H9 (cell line): ENCODE measurements around the gene QRICH2. TPM values are rescaled to one million over a fixed set of nuclear protein-coding genes. Genes with fewer than 3 reads are reported as not detected.

Experiments used
- DNase-seq: peaks from one replicate; pipeline ENCODE4 v3.0.0-alpha.2; 2017
- H2AFZ ChIP-seq: one replicate; pipeline ENCODE4 v1.6.1; 2013; ENCODE audit warnings: mild to moderate bottlenecking, low read length, control low read depth, moderate library complexity
- H2AK5ac ChIP-seq: 2 replicates; pipeline ENCODE4 v1.6.1; 2013; ENCODE audit warnings: low read length, control low read depth, mixed read lengths; ENCODE audit not compliant: insufficient read length
- H2BK120ac ChIP-seq: one replicate; pipeline ENCODE4 v1.6.1; 2013; ENCODE audit warnings: low read depth, mild to moderate bottlenecking, low read length, control low read depth, inconsistent platforms; ENCODE audit not compliant: poor library complexity, severe bottlenecking
- H2BK12ac ChIP-seq: 2 replicates; pipeline ENCODE4 v1.6.1; 2013; ENCODE audit warnings: low read length, control low read depth, mixed read lengths, low read depth; ENCODE audit not compliant: insufficient read length
- H2BK15ac ChIP-seq: 2 replicates; pipeline ENCODE4 v1.6.1; 2013; ENCODE audit warnings: low read depth, low read length, control low read depth
- H2BK20ac ChIP-seq: one replicate; pipeline ENCODE4 v1.6.1; 2013; ENCODE audit warnings: low read depth, mild to moderate bottlenecking, low read length, control low read depth, inconsistent platforms; ENCODE audit not compliant: poor library complexity, severe bottlenecking
- H2BK5ac ChIP-seq: 2 replicates; pipeline ENCODE4 v1.6.1; 2013; ENCODE audit warnings: low read length, control low read depth, mixed read lengths; ENCODE audit not compliant: insufficient read length
- H3K14ac ChIP-seq: 2 replicates; pipeline ENCODE4 v1.6.1; 2013; ENCODE audit warnings: low read length, control low read depth; ENCODE audit not compliant: insufficient read depth
- H3K18ac ChIP-seq: 2 replicates; pipeline ENCODE4 v1.6.1; 2013; ENCODE audit warnings: low read depth, mild to moderate bottlenecking, mixed read lengths, low read length, control low read depth; ENCODE audit not compliant: insufficient read length
- H3K23ac ChIP-seq: 2 replicates; pipeline ENCODE4 v1.6.1; 2013; ENCODE audit warnings: low read length, control low read depth, mixed read lengths, low read depth; ENCODE audit not compliant: insufficient read length
- H3K23me2 ChIP-seq: 2 replicates; pipeline ENCODE4 v1.6.1; 2013; ENCODE audit warnings: low read depth, mild to moderate bottlenecking, mixed read lengths, low read length, control low read depth; ENCODE audit not compliant: insufficient read length, poor library complexity, severe bottlenecking
- H3K27ac ChIP-seq: 2 replicates; pipeline ENCODE4 v1.5.1; 2013; ENCODE audit warnings: low read length, control low read depth, mixed read lengths, low read depth; ENCODE audit not compliant: insufficient read length
- H3K27me3 ChIP-seq: 2 replicates; pipeline ENCODE4 v1.6.1; 2013; ENCODE audit warnings: low read length, control low read depth, inconsistent platforms; ENCODE audit not compliant: insufficient read depth
- H3K4ac ChIP-seq: 2 replicates; pipeline ENCODE4 v1.6.1; 2013; ENCODE audit warnings: low read depth, mild to moderate bottlenecking, control low read depth, inconsistent platforms, low read length, moderate library complexity
- H3K4me1 ChIP-seq: 2 replicates; pipeline ENCODE4 v1.6.1; 2013; ENCODE audit warnings: low read length, control low read depth, inconsistent platforms; ENCODE audit not compliant: insufficient read depth
- H3K4me2 ChIP-seq: 2 replicates; pipeline ENCODE4 v1.6.1; 2013; ENCODE audit warnings: low read length, control low read depth, mixed read lengths; ENCODE audit not compliant: insufficient read length, insufficient read depth
- H3K56ac ChIP-seq: 2 replicates; pipeline ENCODE4 v1.6.1; 2013; ENCODE audit warnings: low read depth, mild to moderate bottlenecking, mixed read lengths, low read length, control low read depth; ENCODE audit not compliant: insufficient read length
- H3K79me1 ChIP-seq: 2 replicates; pipeline ENCODE4 v1.6.1; 2013; ENCODE audit warnings: low read depth, mild to moderate bottlenecking, moderate library complexity, low read length, control low read depth, inconsistent platforms; ENCODE audit not compliant: insufficient read depth, poor library complexity, severe bottlenecking
- H3K79me2 ChIP-seq: 2 replicates; pipeline ENCODE4 v1.6.1; 2013; ENCODE audit warnings: low read length, control low read depth, inconsistent platforms; ENCODE audit not compliant: insufficient read depth
- H3K9ac ChIP-seq: 2 replicates; pipeline ENCODE4 v1.6.1; 2013; ENCODE audit warnings: low read length, control low read depth, mixed read lengths; ENCODE audit not compliant: insufficient read length; ENCODE audit errors: extremely low read depth
- H3K9me3 ChIP-seq: one replicate; pipeline ENCODE4 v1.6.1; 2013; ENCODE audit warnings: low read depth, low read length, inconsistent platforms; ENCODE audit not compliant: control insufficient read depth
- H3T11ph ChIP-seq: one replicate; pipeline ENCODE4 v1.6.1; 2013; ENCODE audit warnings: mild to moderate bottlenecking, low read length, control low read depth, inconsistent platforms
- H4K20me1 ChIP-seq: one replicate; pipeline ENCODE4 v1.6.1; 2013; ENCODE audit not compliant: control insufficient read depth, insufficient read length, insufficient read depth
- H4K5ac ChIP-seq: 2 replicates; pipeline ENCODE4 v1.6.1; 2013; ENCODE audit warnings: low read depth, mild to moderate bottlenecking, mixed read lengths, low read length, control low read depth; ENCODE audit not compliant: insufficient read length
- H4K8ac ChIP-seq: replicated peaks from 2 replicates; pipeline ENCODE4 v1.6.1; 2013; ENCODE audit warnings: low read length, control low read depth, mixed read lengths, low read depth; ENCODE audit not compliant: insufficient read length
- H4K91ac ChIP-seq: 2 replicates; pipeline ENCODE4 v1.6.1; 2013; ENCODE audit warnings: low read depth, mild to moderate bottlenecking, moderate library complexity, mixed read lengths, low read length, control low read depth; ENCODE audit not compliant: insufficient read length
- H3K27ac Mint-ChIP-seq, 3 experiments: 2 replicates in 2 of 3; 3 replicates in 1 of 3; pipeline ENCODE4 v1.8.0; 2020 to 2021; ENCODE audit warnings: mixed read lengths in 3 of 3, mild to moderate bottlenecking in 1 of 3, moderate library complexity in 1 of 3
- H3K27me3 Mint-ChIP-seq: 2 replicates; pipeline ENCODE4 v1.8.0; 2021; ENCODE audit warnings: low read depth, mild to moderate bottlenecking, moderate library complexity, mixed read lengths
- H3K36me3 Mint-ChIP-seq, 3 experiments: 2 replicates in 2 of 3; 3 replicates in 1 of 3; pipeline ENCODE4 v1.8.0; 2020 to 2021; ENCODE audit warnings: low read depth in 3 of 3, mixed read lengths in 3 of 3; ENCODE audit not compliant: insufficient read depth in 1 of 3
- H3K4me1 Mint-ChIP-seq, 2 experiments: 2 replicates each; pipeline ENCODE4 v1.8.0; 2020; ENCODE audit warnings: mixed read lengths in 2 of 2
- H3K4me3 Mint-ChIP-seq, 2 experiments: 2 replicates in 1 of 2; 3 replicates in 1 of 2; pipeline ENCODE4 v1.8.0; 2020 to 2021; ENCODE audit warnings: mild to moderate bottlenecking in 2 of 2, mixed read lengths in 2 of 2, moderate library complexity in 1 of 2
- H3K9me3 Mint-ChIP-seq, 2 experiments: 2 replicates in 1 of 2; 3 replicates in 1 of 2; pipeline ENCODE4 v1.8.0; 2020; ENCODE audit warnings: mild to moderate bottlenecking in 2 of 2, mixed read lengths in 2 of 2, moderate library complexity in 1 of 2
- CTCF ChIP-seq: fragments of 200-600 bp; sonication (generic); conservative IDR thresholded peaks from 3 replicates; pipeline ENCODE4 v1.8.0; 2021; ENCODE audit warnings: antibody characterized with exemption, mild to moderate bottlenecking
- WGBS: extraction: QIAGEN DNeasy Blood & Tissue Kit; methylation state at CpG from one replicate; pipeline ENCODE4 v1.1.7; 2013; ENCODE audit warnings: missing lambda C conversion rate, low lambda C conversion rate, mixed read lengths; ENCODE audit not compliant: insufficient read length; ENCODE audit errors: extremely low coverage; 5-methylcytosine and 5-hydroxymethylcytosine counted together
- total RNA-seq: library from RNA; stranded (reverse); gene quantifications from 2 replicates; pipeline ENCODE4 v1.2.1, GENCODE V29; 2021

QRICH2 gene
- total RNA-seq, 1 experiment from 2014 or later: 3.2 TPM

DNA sequence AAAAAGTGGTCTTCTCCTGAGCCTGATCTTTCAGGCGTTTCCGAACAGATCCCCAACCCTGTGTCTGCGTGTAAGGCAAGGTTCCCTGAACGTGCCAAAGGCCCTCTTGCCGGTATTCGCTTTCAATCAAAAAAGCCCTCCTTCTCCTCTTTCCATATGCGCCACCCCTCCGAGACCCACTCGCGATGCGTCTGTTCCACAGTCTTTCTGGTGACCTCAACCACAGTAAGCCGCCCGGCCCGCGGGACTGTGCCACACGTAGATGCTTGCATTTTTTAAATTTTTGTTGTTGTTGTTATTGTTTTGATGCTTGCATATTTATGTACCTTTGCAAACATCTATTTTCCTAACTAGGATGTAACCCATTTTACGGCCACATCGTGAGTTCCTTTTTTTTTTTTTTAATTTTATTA lies 46.2 kb upstream of the QRICH2 start:
- no peak for TF ChIP-seq CTCF
- no peak overlapping the region for H2BK5ac ChIP-seq
- no peak overlapping the region for H3K18ac ChIP-seq
- no peak overlapping the region for H3K14ac ChIP-seq
- Mint-ChIP-seq H3K4me3 (peak overlapping the region; percentile 80 to 96), H3K27me3 (peaks cover 1% of the 10 kb centered on the region), H3K9me3 (no peaks in the 10 kb centered on the region), H3K4me1 (peaks cover 21 to 24% of the 10 kb centered on the region in 2 experiments), H3K27ac (peak overlapping the region; percentile 100), H3K36me3 (peaks cover 0 to 7% (median 3%) of the 10 kb centered on the region in 3 experiments)
- DNase-seq: no peak
- H2BK12ac ChIP-seq: no peak overlapping the region
- peaks cover 5% of the 10 kb centered on the region for H3K23me2 ChIP-seq
- no CpG with 5 or more reads among the region's 18 CpGs for WGBS
- no peak overlapping the region for H2BK15ac ChIP-seq
- H4K91ac ChIP-seq: no peak overlapping the region
- no peaks in the 10 kb centered on the region for H4K20me1 ChIP-seq
- H2BK20ac ChIP-seq: no peak overlapping the region
- no peak overlapping the region for H2AK5ac ChIP-seq
- no peak overlapping the region for H3K56ac ChIP-seq
- no peak overlapping the region for H3T11ph ChIP-seq
- no peak overlapping the region for H2AFZ ChIP-seq
- H3K23ac ChIP-seq: no peak overlapping the region
- H3K79me1 ChIP-seq: no peaks in the 10 kb centered on the region
- no peak overlapping the region for H4K8ac ChIP-seq
- peak overlapping the region; percentile 18 for H3K9ac ChIP-seq
- no peaks in the 10 kb centered on the region for H3K4me1 ChIP-seq
- H2BK120ac ChIP-seq: no peak overlapping the region
- H4K5ac ChIP-seq: no peak overlapping the region
- no peak overlapping the region for H3K4ac ChIP-seq
- no peaks in the 10 kb centered on the region for H3K9me3 ChIP-seq
- H3K27ac ChIP-seq: peak overlapping the region; percentile 41
- H3K4me2 ChIP-seq: peak overlapping the region; percentile 85
- no peaks in the 10 kb centered on the region for H3K79me2 ChIP-seq
- H3K27me3 ChIP-seq: no peaks in the 10 kb centered on the region
